ENCODE results near the gene SRGAP2C.
"Not testable (repeated sequence)": the region's sequence is repeated elsewhere in the genome, so short reads cannot be mapped to it uniquely, and the experiment has no call there.

The SRGAP2C gene

GRCh38 chr1:121385162-121385561 lies 200.4 kb downstream of the SRGAP2C start:
- not testable (repeated sequence) for DNase-seq (ENCODE audit: low spot score)

DNA sequence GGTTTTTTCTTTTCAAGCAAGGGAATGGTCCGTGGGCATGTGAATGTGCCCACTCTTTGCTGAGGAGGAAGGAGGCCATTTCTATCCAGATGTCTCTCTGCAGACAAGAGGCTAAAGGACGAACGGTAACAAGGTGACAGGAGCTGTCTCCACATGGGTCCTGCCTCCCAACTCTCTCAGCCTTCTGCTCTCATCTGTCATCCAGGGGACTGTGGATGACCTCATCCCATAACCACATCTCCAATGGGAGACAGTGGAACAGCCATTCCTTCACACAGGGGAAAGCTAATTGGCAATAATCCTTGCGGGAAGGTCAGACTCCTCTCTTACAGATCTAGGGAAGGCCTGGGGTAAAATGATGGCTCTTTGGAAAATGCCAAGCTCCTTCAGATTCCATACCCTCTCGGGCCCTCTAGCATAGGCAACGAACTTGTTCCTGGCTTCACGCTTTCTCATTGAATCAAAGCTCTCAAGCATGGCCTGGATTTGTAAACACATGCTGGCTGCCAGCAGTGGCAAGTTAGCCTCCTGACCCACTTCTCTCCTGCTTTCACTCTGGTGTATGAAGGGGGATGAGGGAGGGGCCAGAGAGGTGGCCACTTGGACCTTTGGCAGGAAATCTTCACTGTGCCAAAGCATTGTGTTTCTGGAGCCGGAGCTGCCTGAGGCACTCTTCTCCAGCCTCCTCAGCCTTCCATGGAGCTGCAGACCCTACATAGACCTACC lies 201.0 kb downstream of the SRGAP2C start:
- not testable (repeated sequence) for DNase-seq (ENCODE audit: low spot score)

DNA sequence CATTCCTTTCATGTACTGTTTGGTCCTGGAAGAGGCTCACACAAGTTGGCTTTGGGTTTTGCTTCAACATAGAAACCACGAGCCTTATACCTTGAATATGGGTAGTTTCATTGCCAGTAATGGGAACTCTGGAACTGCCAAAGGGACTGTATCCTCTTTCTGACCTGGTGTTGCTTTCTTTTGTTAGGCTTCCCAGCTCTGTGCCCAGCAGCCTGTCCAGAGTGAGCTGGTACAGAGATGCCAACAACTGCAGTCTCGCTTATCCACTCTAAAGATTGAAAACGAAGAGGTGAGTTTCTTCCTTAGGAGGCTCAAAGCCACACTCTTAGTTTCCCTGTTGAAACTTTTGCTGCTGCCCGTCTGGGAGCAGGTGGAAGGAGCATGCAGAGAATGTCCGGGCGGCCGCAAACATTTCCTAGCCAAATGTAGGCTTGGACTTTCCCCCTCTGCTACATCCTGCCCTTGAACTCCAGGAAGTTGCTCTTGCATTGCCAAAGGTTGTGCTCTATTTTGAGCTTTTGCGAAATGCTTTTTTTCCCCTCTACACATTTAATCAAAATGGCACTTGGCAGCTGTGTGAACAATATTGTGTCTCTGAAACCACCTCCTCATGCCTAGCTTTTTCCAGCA lies 201.7 kb downstream of the SRGAP2C start:
- DNase-seq (ENCODE audit: low spot score): not testable (repeated sequence)

DNA sequence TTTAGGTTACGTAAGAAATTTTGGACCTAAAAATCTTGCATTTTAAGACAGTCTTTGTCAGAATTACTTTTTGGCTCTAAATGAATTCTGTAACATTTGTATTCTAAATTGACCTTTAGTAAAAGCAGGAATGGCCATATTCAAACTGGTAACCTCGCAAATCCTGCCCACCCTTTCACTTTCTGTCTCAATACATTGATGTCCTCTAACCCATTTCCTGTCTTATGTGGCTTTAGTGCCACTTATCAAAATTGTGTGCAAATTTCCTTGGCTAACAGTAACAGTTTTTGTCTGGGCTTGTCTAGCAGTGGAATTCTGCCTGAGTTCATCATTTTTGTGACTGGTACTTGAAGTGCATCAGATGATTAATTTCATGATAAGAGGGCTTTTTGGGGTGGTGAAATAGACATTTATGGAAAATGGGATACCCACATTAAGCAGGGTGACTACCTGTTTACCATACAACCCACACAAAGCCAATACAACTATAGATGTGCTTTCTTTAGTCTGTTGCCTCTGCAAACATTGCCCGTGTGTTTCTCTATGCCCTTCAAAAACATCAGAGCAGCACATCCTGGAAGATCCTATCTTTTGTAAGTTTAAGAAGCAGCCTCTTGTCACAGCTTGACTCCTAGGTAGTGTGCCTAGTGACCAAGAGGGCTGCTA lies 205.3 kb downstream of the SRGAP2C start:
- DNase-seq (ENCODE audit: low spot score): not testable (repeated sequence)

DNA sequence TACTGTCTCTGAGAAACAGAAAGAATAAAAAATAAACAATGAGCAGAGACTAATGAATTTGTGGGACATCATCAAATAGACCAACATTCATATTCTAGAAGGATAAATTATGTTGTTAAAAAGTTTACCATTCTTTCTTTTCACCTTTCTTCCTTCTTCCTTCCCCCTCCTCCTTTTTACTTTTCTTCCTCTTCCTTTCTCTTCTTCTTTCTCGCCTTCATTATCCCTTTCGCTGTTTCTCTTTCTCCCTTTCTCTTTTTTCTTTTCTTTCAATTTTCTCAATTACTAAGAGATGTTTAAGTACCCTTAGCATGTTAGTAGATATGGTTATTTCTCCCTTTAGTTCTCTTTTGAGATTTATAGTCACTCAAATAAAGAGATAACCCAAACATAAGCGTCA lies 207.4 kb downstream of the SRGAP2C start:
- not testable (repeated sequence) for DNase-seq (ENCODE audit: low spot score)

GRCh38 chr1:121395718-121396201 lies 211.0 kb downstream of the SRGAP2C start:
- peak; percentile 33 for DNase-seq (ENCODE audit: low spot score)

DNA sequence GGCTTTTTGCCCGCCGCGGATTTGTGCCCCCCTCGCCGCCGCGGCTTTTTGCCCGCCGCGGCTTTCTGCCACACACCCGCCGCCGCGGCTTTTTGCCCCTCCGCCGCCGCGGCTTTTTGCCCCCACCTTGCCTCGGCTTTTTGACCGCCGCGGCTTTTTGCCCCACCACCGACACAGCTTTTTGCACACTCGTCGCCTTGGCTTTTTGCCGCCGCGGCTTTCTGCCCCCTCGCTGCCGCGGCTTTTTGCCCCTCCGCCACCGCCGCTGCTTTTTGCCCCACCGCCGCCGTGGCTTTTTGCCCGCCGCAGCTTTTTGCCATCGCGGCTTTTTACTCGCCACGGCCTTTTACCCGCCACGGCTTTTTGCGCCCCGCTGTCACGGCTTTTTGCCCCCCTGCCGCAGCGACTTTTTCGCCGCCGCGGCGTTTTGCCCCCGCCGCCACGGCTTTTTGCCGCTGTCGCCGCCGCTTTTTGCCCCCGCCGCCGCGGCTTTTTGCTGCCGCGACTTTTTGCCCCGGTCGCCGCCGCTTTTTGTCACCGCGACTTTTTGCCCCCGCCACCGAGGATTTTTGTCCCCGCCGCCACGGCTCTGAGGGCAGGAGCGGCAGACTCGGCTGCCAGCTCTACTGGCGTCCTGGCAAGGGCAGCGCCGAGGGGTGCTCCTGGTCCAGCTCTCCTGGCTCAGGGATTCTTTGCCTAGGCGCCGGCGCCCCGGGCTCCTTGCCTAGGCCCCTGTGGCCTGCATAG lies 211.7 kb downstream of the SRGAP2C start:
- DNase-seq (ENCODE audit: low spot score): peak; percentile 39

- not testable (repeated sequence) for DNase-seq (ENCODE audit: low spot score)
These were observed 212.3 kb downstream of the SRGAP2C start for GRCh38 chr1:121397101-121397500.

DNA sequence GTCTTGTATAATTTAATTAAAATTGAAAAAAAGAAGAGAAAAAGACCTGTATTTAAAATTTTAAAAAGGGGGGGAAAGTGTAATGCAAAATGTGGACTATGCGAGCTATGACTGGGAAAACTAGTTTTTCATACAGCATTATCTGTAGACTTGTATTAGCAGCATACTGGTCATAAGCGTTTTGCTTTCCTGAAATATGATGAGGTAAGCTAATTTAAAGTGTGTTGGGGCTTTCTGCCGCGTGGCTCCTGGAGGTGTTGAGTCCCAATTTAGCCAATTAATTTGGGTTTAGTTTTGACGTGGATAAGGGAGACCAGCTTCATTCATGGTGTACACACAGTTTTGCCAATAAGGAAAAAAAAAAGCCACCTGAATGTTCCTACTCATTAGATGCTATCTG lies 214.4 kb downstream of the SRGAP2C start:
- DNase-seq (ENCODE audit: low spot score): not testable (repeated sequence)

DNA sequence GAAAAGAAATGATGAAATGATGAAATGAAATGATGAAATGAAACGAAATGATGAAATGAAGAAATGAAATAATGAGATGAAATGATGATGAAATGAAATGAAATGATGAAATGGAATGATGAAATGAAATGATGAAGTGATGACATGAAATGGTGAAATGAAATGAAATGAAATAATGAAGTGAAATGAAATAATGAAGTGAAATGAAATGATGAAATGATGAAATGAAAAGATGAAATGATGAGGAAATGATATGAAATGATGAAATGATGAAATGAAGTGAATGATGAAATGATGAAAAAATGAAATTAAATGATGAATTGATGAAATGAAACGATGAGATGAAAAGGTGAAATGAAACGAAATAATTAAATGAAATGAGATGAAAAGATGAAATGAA lies 215.3 kb downstream of the SRGAP2C start:
- not testable (repeated sequence) for DNase-seq (ENCODE audit: low spot score)

DNA sequence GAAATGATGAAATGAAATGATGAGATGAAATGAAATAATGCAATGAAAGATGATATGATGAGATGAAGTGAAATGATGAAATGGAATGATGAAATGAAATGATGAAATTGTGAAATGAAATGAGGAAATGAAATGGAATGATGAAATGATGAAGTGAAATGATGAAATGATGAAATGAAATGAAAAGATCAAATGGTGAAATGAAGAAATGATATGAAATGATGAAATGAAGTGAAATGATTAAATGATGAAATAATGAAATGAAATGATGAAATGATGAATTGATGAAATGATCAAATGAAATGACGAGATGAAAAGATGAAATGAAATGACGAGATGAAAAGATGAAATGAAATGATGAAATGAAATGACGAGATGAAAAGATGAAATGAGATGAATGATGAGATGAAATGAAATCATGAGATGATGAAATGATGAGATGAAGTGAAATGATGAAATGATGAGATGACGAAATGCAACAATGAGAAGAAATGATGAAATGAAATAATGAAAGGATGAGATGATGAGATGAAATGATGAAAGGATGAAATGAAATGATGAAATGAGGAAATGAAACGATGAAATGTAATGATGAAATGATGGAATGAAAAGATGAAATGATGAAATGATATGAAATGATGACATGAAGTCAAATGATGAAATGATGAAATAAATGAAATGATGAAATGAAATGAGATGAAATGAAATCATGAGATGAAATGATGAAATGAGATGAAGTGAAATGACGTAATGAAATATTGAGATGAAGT lies 216.0 kb downstream of the SRGAP2C start:
- not testable (repeated sequence) for DNase-seq (ENCODE audit: low spot score)

DNA sequence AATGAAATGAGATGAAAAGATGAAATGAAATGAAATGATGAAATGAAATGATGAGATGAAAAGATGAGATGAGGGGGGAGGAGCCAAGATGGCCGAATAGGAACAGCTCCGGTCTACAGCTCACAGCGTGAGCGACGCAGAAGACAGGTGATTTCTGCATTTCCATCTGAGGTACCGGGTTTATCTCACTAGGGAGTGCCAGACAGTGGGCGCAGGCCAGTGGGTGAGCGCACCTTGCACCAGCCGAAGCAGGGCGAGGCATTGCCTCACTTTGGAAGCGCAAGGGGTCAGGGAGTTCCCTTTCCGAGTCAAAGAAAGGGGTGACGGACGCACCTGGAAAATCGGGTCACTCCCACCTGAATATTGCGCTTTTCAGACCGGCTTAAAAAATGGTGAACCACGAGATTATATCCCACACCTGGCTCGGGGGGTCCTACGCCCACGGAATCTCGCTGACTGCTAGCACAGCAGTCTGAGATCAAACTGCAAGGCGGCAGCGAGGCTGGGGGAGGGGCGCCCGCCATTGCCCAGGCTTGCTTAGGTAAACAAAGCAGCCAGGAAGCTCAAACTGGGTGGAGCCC lies 216.7 kb downstream of the SRGAP2C start:
- DNase-seq (ENCODE audit: low spot score): not testable (repeated sequence)

- DNase-seq (ENCODE audit: low spot score): not testable (repeated sequence)
These were observed 218.5 kb downstream of the SRGAP2C start for GRCh38 chr1:121403254-121403653.

DNA sequence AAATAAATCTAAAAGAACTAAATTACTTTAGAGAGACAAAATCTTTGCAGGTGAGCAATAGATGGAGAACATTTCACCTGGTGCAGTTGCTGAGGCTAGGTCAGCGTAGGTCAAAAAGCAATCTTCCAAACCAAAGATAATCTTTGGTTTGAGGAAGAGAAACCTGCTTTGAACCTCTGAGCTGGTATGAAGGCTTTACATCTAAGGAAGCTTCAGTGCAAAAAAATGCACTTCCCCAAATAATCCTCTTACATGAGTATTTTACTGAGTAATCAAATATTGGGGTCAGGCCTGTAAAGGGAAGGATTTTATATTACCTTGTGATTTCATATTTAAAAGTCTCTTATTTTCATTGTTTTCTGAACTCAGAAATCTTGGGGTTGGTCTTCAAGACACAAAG lies 223.6 kb downstream of the SRGAP2C start:
- DNase-seq (ENCODE audit: low spot score): no peak

GRCh38 chr1:121413821-121414220 lies 229.0 kb downstream of the SRGAP2C start:
- no peak for DNase-seq (ENCODE audit: low spot score)

GRCh38 chr1:121414905-121415304 lies 230.1 kb downstream of the SRGAP2C start:
- DNase-seq (ENCODE audit: low spot score): no peak

DNA sequence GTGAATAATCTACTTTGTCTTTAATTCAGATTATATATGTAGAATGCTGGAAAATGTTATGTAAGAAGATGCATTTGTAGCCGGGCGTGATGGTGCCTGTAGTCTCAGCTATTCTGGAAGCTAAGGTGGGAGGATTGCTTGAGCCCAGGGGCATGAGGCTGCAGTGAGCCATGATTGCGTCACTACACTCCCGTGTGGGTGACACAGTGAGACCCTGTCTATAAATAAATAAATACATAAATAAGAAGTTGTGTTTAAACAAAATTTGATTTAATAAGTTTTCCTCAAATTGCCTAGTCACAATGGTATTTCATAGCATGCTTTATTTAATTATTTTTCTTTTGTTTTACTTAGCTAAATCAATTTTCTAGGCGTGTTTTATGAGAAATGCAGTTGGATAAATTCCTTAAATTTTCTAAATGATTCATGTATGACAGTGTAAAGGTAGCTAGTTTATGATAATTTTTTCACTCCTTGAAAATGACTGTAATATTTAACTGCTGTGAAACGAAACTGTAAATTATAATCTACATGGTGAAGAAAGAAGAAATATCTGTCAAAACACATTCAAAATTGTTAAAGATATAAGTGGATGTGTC lies 232.6 kb downstream of the SRGAP2C start:
- DNase-seq (ENCODE audit: low spot score): no peak

DNA sequence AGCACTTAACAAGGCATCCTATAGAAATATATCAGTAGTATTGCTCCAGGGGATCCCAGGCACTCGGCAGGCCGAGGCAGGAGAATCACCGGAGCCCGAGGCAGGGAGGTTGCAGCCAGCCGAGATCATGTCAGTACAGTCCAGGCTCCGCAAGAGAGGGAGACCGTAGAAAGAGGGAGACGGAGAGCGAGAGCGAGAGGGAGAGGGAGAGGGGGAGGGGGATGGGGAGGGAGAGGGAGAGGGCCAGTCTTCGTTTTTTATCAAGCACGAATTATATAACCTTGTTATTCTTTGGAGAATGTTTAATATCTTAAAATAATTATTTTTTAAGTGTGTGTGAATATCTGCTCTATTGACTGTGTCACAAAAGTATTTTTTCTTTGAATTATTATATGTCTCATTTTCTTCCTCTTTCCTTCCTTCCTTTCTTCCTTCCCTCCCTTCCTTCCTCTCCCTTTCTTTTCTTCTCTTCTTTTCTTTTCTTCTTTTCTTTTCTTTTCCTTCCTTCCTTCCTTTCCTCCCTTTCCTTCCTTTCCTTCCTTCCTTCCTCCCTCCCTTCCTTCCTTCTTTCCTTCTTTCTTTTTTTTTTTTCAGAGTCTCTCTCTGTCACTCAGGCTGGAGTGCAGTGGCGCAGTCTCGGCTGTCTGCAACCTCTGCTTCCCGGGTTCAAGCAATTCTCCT lies 233.7 kb downstream of the SRGAP2C start:
- peak; percentile 56 for DNase-seq (ENCODE audit: low spot score)

- DNase-seq (ENCODE audit: low spot score): not testable (repeated sequence)
These were observed 234.4 kb downstream of the SRGAP2C start for GRCh38 chr1:121419050-121419615.

- DNase-seq (ENCODE audit: low spot score): not testable (repeated sequence)
These were observed 236.7 kb downstream of the SRGAP2C start for GRCh38 chr1:121421490-121421889.

All from cerebellar cortex (tissue), 1 donor.